ENCODE results near the gene ZSWIM5.
"Not testable (repeated sequence)": the region's sequence is repeated elsewhere in the genome, so short reads cannot be mapped to it uniquely, and the experiment has no call there.

The ZSWIM5 gene

GRCh38 chr1:45001576-45001975 lies 204.8 kb downstream of the ZSWIM5 start:
- not testable (repeated sequence) for DNase-seq (ENCODE audit: low read depth)

- DNase-seq (ENCODE audit: low read depth) = no peak
Observed at GRCh38 chr1:45001011-45001481, 205.4 kb downstream of the ZSWIM5 start.

- no peak for DNase-seq (ENCODE audit: low read depth)
Observed at GRCh38 chr1:44999232-44999631, 207.2 kb downstream of the ZSWIM5 start.

GRCh38 chr1:44995467-44996238 lies 210.8 kb downstream of the ZSWIM5 start:
- DNase-seq (ENCODE audit: low read depth) = no peak

GRCh38 chr1:44994309-44994898 lies 212.0 kb downstream of the ZSWIM5 start:
- DNase-seq (ENCODE audit: low read depth) = no peak

GRCh38 chr1:44988531-44989156 lies 217.8 kb downstream of the ZSWIM5 start:
- no peak for DNase-seq (ENCODE audit: low read depth)

- no peak for DNase-seq (ENCODE audit: low read depth)
Observed at GRCh38 chr1:44985747-44986359, 220.6 kb downstream of the ZSWIM5 start.

- not testable (repeated sequence) for DNase-seq (ENCODE audit: low read depth)
Observed at GRCh38 chr1:44977372-44977771, 229.0 kb downstream of the ZSWIM5 start.

GRCh38 chr1:44976252-44976651 lies 230.2 kb downstream of the ZSWIM5 start:
- DNase-seq (ENCODE audit: low read depth) = no peak

GRCh38 chr1:44973645-44974044 lies 232.8 kb downstream of the ZSWIM5 start:
- no peak for DNase-seq (ENCODE audit: low read depth)

- DNase-seq (ENCODE audit: low read depth) = no peak
Observed at GRCh38 chr1:44970317-44970716, 236.1 kb downstream of the ZSWIM5 start.
